Colon (tissue), 2 donors: Measurements from ENCODE around the gene ACACA.
"Not testable (repeated sequence)": the region's sequence is repeated elsewhere in the genome, so short reads cannot be mapped to it uniquely, and the experiment has no call there.

ENCODE experiments used
- FAIRE-seq: peaks from 2 replicates; lab custom pipeline; 2012; peaks lifted over from hg19 to GRCh38; lab: Jason Lieb, UNC
- donor health status: control.
- donor health status: control.

The ACACA gene

DNA sequence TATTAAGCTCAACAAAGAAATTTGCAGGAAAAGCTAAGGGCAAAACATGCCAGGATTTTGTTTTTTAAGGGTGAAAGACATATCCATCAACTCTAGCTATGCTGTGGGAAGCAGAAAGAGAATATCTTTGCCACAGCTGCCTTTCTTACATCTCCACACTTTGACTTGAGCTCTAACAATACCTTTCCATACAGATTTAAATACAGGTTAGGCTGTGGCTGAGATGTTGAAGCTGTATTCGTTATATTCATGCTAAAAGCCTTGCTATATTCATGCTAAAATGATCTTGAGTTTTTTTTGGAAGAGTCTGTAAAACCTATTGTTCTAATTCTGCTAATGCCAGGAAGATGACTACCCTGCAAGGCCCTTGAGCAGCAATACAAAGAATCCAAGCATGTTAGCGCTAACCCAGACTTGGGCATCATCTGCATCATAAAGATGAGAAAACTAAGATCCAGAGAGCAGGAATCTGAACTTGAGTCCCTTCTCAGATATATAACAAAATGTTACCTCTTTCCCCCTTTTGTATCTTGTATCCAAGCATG, 235.7 kb downstream of the ACACA start:
- FAIRE-seq: no peak

DNA sequence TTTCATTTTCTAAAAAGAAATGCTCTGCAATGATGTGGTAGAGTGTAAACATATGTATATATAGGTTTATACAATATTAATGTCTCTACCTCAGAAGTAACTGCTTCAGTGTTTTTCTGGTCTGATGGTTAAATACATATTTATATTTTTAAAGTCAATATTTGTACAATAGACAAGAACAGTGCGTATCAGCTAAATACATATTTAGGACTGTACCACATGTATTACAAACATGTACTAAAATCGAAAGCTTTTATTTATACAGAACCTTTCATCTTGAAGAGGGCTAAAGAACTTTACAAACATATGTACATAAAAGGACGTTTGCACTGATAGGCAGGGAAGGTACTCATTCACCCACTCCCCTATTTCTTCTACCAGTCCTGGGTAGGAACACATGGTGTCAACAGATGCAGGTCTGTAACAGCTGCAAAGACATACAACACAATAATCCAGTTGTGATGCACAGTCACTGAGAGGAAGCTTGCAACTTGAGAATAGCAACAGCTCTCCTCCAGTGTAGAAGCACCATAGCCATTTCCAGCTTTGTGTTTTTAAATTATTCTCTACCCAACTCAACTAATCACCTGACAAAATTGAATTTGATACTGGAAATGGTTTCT, 237.8 kb downstream of the ACACA start:
- FAIRE-seq: no peak

DNA sequence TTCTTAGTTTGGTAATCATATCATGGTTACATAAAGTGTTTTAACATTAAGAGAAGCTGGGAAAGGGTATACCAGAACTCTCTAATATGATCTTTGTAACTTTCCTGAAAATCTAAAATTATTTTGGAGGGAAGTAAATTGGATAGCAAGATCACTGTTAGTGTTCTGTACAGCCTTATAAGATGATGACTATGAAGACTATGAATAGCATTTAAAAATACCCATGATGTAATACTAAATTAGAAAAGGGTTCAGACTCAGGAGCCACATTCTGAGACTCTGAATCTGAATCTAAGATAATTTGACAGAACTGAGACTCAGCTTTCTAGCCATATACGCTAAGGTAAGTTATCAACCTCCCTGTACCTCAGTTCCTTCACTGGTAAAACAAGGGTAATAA, 238.9 kb downstream of the ACACA start:
- FAIRE-seq: no peak

DNA sequence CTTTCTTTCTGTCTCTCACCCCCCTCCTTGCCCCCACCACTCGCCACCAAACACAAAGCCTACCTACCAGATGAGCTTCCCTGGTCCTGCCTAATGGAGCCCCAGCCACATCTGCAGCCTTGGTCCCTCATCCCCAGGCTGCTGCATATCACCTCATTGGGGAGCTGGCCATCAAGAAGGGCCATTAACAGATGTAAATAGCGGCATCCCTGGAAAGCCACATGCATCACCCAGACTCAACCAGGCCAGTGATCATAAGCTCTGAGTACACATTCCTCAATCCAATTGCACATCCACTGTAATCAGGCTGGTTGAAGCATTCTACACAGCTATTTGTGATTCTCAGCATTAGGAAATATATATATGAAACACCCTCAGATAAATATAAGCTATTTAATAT, 242.6 kb downstream of the ACACA start:
- FAIRE-seq: no peak

DNA sequence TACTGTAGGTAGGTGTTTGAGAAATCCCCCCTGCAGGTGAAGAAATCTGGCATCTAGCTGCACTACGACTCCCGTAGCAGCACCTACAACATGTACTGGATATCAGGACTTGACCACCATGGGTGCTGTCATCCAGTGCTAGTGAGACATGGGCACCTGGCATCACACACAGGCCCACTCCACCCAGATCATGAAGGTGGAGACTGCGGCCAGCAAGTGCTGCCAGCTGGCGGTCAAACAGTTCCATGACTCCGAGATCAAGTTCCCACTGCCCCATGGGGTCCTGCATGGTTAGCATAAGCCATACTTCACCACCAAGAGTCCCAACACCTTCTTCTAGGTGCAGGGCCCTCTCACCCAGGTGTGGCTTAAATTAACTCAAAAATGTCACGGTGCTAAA, 243.8 kb downstream of the ACACA start:
- no peak for FAIRE-seq

DNA sequence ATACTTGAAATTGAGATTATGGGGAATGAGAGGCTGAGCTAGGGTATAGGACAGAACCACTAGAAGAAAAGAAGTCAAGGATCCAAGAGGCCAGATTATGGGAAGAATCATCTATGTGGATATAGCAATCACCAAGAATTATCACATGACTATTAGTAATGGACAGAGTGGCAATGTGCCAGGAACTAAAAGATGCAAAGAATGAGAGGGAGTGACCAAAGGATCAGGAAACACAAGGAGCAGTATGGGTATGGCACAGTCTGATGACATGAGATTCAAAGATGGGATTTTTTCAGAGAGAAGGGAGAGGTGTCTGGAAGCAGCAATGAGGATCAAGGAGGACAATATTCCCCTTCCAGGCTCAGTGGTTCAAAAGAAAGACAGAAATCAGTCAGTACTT, 245.7 kb downstream of the ACACA start:
- no peak for FAIRE-seq

DNA sequence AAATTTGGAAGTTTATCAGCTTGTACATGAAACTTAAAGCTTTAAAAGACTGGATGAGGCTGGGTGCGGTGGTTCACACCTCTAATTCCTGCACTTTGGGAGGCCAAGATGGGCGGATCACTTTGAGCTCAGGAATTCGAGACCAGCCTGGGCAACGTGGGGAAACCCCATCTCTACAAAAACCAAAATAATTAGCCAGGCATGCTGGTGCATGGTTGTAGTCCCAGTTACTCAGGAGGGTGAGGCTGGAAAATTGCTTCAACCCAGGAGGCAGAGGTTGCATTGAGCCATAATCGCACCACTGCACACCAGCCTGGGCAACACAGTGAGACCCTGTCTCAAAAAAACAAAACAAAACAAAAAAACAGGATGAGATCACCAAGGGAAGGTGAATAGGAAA, 248.3 kb downstream of the ACACA start:
- FAIRE-seq: no peak

DNA sequence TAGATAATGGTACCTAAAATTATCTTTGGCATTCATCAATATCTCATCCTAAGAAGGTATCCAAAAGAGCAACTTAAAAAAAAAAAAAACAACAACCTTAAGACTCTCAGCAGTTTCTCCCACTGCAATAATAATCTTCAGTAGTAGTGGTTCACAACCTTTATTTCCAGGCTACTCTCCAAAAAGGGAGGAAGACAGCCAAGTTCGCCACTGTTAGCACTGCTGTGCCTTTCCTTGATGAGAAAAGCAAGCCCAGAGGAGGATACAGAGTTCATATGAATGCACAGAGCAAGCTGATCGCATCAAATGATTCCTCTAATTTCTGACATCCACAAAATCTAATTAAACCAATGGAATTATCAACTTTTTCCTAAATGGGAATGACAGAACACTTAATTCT, 258.5 kb downstream of the ACACA start:
- no peak for FAIRE-seq

DNA sequence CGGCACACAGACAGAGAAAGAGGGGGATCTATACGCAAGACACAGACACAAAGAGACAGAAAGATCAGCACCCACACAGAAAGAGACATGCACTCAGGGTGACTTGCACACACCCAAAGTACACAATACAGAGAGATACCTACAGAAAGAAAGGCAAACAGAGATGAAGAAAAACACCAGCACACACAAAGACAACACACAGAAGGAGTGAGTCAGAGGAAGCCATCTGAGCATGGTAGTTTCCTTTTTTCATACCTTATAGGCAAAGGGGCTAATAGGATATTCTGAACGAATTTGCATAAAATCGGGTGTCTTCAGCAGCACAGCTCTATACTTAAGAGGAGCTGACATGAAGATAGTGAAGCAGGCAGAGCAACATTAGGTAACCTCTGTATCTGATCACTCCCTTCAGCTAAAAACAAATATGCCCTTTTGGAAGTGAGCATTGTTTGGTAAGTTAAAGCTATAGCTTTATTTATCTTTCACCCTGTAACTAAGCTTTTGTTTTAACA, 259.3 kb downstream of the ACACA start:
- no peak for FAIRE-seq

DNA sequence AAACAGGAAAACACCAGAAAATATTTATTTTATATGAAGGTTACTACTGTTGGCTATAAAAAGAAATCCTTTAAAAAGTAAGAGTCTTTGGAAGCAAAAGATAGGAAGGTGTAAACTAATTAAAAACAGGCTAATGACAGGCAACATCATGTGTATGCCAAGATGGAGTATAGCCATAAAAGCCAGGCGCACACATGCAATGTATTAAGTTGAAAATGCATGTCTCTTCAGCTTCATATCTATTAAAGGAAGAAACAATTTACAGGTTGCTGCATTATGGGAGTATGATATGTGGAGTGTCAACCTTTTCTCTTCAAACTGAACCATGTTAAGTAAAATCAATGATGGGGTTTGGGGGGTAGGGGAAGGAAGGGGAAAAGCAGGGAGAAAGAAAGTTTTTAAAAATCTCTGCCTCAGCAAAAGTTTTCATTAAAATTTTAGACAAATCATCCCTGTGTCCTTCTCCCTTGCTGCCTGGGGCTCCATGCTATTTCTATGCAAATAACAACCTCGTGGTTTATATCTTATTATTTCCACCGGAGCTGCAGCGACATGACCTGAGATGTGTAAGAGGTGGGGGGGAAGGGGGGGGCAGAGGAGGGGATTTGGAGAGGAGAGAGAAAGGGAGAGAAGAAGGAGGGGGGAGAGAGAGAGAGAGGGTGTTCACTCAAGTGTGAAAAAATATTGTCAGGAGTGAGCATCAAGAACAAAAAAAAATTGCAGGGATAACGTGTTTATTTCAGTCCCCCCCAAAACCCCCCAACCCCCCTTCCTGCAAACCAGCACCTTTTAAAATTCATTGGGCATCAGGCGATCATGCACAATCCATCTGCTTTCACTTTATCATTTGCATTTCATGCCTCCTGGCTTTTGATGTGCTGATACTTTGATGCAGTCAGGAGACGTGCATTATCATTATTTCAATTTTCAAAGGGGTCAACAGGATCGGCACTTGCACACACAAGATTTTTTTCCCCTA, 260.3 kb downstream of the ACACA start:
- no peak for FAIRE-seq

DNA sequence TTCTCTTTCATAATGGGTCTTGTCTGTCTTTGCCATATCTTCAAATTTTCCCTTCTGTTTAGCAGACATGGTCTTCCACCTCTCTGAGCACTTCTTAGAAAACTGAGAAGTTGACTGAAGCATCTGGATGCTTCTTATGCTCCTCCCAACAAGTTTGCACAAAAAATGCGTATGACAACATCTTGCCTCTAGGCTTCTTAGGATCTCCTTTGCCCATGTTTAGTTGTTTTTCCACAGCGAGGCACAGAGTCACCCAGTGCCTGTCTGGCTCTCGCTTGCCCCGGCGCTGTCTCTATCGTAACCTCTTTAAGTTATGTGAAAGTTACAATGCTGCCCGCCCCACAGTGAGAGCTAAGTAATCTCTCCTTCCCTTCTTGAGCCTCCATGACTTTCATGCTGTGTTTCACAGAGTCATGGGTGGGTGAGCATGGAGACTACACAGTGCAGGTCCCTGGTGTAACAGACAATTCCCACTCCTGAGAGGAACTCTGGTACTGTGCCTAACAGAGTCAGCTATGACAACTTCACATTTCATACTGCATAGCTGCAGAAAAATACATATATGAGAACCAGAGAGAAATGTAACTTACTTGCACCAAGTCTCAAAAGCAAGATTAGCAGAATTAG, 262.4 kb downstream of the ACACA start:
- FAIRE-seq: no peak

DNA sequence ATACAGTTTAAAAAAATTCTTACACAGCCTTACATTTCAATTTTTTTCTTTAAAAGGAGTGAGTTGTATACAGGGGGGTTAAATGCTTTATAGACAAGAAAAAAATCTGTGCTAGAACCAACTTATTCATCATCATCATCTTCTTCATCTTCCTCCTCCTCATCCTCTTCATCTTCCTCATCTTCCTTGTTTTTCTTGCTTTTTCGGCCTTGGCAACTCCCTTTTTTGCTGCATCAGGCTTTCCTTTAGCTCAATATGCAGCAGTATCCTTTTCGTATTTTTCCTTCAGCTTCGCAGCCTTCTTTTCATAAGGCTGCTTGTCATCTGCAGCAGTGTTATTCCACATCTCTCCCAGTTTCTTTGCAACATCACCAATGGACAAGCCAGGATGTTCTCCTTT, 263.1 kb downstream of the ACACA start:
- not testable (repeated sequence) for FAIRE-seq

DNA sequence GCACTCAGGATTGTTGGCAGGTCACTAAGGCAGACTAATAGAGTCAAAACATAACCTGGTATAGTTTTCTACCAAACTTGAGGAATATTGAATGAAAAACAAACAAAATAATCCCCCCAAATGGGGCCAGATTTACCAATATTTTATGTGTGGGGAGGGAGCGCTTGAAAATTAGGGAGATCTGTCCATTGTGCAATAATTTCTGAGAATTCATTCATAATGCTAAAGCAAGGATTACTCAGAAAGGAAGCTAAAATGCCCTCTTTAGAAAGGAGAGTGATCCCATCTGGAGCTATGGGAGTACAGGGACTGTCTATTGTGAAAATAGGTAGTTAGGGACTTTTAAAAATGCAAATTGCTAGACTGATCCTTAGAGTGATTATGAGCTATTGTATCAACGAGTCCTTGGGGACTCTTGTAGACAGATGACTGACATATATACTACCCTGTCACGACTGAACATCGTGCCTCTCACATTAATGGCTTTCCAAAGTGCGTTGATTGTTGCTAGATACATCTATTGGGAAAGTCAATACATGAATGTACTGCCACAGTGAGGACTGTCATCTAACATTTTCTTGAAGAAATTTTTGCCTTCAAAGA, 264.2 kb downstream of the ACACA start:
- FAIRE-seq: no peak

DNA sequence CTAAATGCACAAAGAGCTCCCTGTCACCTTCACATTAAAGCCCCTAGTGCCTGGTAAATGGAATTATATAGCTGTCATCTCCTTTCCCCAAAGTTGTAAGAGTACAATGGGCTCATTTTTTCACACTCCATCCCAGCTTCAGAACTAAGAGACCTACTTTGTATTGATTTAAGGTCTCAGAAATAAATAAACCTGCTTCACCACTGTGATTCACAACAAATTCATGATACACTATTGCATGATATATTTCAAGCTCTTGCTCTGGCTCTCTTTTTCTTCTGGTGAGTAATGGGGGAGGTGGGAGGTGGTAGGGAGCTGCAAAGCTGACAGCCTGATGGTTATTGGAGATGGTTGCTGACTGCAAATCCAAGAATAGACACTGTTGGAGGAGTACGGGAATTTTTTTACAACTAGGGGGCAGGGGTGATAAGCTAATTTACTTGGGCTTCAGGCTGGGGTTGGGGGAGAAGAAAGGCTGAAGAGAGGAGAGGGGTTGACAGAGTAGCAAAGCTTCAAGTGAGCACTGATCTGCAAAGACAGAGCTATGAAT, 268.0 kb downstream of the ACACA start:
- FAIRE-seq: no peak

DNA sequence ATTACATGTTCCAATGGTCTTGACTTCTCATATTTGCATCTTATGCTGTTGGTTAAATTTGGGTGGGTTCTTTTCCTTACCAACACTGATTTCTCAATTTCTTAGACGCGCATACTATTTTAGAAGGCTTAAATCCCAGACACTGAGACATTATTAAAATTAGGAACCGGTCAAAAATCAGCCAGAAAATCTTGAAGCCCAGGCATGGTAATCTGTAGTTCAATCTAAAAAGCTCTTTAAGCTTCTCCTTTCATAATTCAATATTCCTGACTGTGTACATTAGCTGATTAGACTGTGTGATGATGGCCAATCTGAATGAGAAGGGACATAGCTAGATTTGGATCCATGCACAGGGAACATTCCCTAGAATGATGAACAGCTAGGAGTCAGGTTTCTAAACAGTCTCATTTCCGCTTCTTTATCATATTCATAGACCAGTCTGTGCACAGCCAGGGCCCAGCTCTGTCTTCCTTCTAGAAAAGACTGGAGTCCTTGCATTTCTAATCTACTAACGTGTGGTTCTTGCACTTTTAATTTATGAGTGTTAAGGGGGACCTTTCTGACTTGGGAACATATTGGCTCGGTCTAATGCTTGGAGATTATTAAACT, 268.6 kb downstream of the ACACA start:
- no peak for FAIRE-seq

DNA sequence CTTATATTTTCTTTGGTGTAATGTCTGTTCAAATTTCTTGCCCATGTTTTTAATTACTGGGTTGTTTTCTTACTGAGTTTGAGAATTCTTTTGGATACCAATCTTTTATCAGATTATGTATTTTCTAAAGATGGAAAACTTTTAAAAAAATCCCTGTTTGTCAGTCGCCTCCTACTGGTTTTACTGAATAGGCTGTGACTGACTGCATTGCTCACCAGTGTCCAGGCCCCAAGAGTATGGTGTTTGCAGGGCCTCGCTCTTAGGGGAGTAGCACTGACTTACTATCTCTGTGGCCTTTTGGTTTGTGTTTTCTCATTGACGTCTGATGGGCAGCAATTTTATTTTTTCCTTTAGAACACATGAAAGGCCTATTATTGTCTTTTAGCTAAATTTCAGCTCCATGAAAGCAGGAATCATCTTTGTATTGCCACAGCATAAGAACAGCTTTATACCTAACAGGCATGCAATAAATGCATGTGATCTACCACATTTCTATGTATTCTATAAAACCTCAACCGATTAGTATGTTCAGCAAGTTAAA, 269.5 kb downstream of the ACACA start:
- FAIRE-seq: no peak

DNA sequence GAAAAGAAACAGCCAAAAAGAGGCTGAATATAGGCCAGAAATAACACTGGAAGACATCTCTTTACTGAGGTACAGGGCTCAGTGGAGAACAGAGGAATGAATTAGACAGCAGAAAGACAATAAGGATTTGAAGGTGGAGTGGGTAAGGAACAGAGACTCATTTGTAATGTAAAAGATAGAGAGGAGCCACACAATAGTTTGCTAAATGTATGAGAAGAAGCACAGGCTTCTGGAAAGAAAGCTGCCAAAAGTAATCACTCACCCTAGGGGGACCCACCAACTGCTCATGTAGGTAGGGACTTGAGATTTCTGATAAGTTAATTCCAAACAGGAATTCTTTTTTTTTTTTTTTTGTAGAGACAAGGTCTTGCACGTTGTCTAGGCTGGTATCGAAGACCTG, 271.1 kb downstream of the ACACA start:
- FAIRE-seq: no peak

DNA sequence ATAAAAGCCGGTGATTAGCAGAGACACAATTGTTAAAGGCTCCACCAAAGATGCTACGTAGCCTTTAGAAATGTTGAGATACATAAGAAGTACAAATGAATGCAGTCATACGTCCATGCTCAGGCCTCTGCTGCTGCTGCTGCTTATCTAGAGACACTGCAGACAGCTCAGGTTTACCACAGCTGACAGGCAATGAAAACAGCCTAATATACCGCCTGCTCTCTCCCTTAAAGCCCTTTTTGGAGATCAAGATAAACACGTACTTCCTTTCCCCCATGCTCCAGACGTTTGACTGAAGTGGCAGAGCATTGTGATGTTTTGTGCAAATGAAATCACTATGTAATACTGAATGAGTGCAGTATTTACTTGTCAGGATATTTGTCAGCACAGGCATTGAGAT, 272.6 kb downstream of the ACACA start:
- FAIRE-seq: no peak

DNA sequence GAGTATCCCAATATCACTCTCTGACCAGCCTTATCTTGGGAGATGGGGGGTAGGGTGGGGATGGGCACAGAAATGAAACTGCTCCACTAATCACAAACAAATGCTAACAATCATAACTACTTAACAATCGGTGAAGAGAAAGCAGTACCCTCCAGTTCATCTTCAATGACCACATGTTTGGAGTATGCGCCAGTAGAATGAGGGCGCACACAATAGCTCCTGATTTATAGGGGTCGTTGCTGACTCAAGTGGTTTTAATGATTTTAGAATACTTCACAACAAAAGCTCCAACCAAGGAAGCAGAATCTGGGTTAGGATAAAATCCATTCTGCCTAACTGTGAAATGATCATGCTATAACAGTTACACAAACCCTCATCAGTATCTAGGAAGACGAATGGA, 273.5 kb downstream of the ACACA start:
- no peak for FAIRE-seq

DNA sequence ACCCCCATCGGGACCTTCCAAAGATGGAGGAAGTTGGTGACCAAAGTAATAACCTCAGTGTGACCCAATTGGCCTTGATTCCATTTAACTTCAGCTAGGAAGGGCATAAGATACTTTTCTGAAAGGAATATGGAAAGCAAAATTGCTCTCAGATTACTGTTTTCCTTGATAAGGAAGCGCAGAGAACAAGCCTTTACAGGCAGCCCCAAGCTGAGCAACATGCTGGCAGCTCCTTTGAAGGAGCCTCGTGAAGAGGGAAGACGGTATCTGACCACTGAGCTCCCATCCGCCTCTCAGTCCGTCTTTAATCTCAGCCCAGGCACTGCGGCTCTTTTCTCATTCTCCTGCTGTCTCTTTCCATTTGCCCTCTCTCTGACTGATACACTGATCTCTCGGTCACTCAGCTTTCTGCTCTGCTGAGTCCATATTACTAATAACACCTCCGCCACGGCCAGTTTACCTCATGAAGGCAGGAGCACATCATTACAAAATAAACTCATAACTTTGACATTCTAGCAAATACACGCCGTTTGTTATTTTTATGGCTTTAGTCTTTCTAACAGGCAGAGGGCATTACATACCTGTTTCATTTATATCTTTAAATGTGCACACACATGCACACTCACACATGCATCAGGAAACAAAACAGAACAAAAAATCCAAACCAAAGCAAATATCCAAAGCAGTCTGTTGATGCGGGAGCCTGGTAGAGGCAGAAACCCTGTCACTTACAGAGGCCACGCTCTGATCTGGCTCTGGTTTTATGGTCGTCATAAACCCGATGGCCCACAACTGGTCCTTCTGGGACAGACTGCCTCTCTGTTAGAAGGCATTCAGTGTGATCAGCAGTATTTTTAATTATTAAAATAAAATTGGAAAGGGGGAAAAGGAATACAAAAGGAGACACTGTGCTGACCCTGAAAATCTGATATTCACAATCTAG, 274.7 kb downstream of the ACACA start:
- no peak for FAIRE-seq
